HepG2 (cell line): ENCODE results near the gene OPTN. TPM values are rescaled to one million over a fixed set of nuclear protein-coding genes. Genes with fewer than 3 reads are reported as not detected.

ENCODE experiments used
- ATAD3A ChIP-seq: sonication (generic); formaldehyde crosslinking; IDR thresholded peaks from 2 replicates; pipeline ENCODE4 v1.4.0; 2020; ENCODE audit warnings: missing genetic modification reagents
- DMTF1 ChIP-seq: sonication (generic); formaldehyde crosslinking; IDR thresholded peaks from 2 replicates; pipeline ENCODE4 v1.4.0; 2020; ENCODE audit warnings: mild to moderate bottlenecking, missing genetic modification reagents
- ETV5 ChIP-seq: IDR thresholded peaks from 2 replicates; pipeline ENCODE4 v1.6.1; 2018; ENCODE audit warnings: missing biosample characterization, missing genetic modification reagents, inconsistent platforms, borderline replicate concordance
- HMGXB4 ChIP-seq, 2 experiments: sonication (generic) in 1 of 2; formaldehyde crosslinking in 1 of 2; IDR thresholded peaks; 2 replicates each; pipeline versions ENCODE4 v1.4.0 to v1.6.1; 2018 to 2020; ENCODE audit warnings: missing genetic modification reagents in 2 of 2, borderline replicate concordance in 1 of 2, low read depth in 1 of 2, mild to moderate bottlenecking in 1 of 2, missing biosample characterization in 1 of 2
- KDM5A ChIP-seq: fragments of 200-600 bp; sonication (generic); IDR thresholded peaks from 2 replicates; pipeline ENCODE4 v1.7.0; 2018; ENCODE audit warnings: antibody characterized with exemption, mild to moderate bottlenecking, low read length, borderline replicate concordance
- POLR2A ChIP-seq, 2 experiments: IDR thresholded peaks; 2 replicates each; pipeline ENCODE4 v1.6.1; 2011; ENCODE audit warnings: low read depth in 2 of 2, low read length in 2 of 2, mild to moderate bottlenecking in 1 of 2, moderate library complexity in 1 of 2; ENCODE audit not compliant: insufficient read depth in 1 of 2
- ZBTB40 ChIP-seq, 2 experiments: fragments of 450-650 bp in 1 of 2; sonication (generic) in 1 of 2; formaldehyde crosslinking in 1 of 2; IDR thresholded peaks; 2 replicates each; pipeline versions ENCODE4 v1.6.1 to v1.8.0; 2016 to 2022; ENCODE audit warnings: antibody characterized with exemption in 1 of 2, mild to moderate bottlenecking in 1 of 2, missing genetic modification reagents in 1 of 2
- ZFY ChIP-seq: sonication (generic); formaldehyde crosslinking; IDR thresholded peaks from 2 replicates; pipeline ENCODE4 v1.4.0; 2020; ENCODE audit warnings: missing genetic modification reagents
- ZMYM4 ChIP-seq: sonication (generic); formaldehyde crosslinking; IDR thresholded peaks from 2 replicates; pipeline ENCODE4 v1.8.1; 2023; ENCODE audit warnings: mild to moderate bottlenecking, missing genetic modification reagents
- ZNF512B ChIP-seq: sonication (generic); formaldehyde crosslinking; IDR thresholded peaks from 2 replicates; pipeline ENCODE4 v1.5.1; 2020; ENCODE audit warnings: missing genetic modification reagents, mild to moderate bottlenecking, borderline replicate concordance
- polyA plus RNA-seq, 8 experiments: library from polyadenylated mRNA; depleted of rRNA in 3 of 8; stranded (reverse) in 7 of 8; unstranded in 1 of 8; fragments of >200 nt; fragmentation: Illumina TruSeq in 4 of 8; extraction: Trizol in 4 of 8; gene quantifications; 2 replicates each; pipeline versions ENCODE4 v1.2.1 to v1.2.3, GENCODE V29; 2011 to 2016; ENCODE audit warnings: low read depth in 4 of 8, missing spikeins in 1 of 8, mixed read lengths in 1 of 8; ENCODE audit not compliant: insufficient read depth in 1 of 8
- total RNA-seq, 5 experiments: library from RNA; depleted of rRNA; stranded (reverse); fragments of >200 nt; fragmentation: Illumina TruSeq; extraction: Trizol; gene quantifications; 2 replicates each; pipeline ENCODE4 v1.2.3, GENCODE V29; 2016; ENCODE audit warnings: low read depth in 1 of 5

OPTN gene
- total and polyA plus RNA-seq, 2 of the 13 experiments (the other 11 are each of a cell fraction or from before 2014, with no cell fraction given): 13.4 to 46.6 TPM

GRCh38 chr10:13099666-13100348, at the start of gene OPTN (continued):
- TF ChIP-seq ZBTB40 (IDR thresholded peaks at IDR 0.05): no peak
- no peak for TF ChIP-seq ZBTB40 (CRISPR knock-in tag; IDR thresholded peaks at IDR 0.05)
- TF ChIP-seq ETV5: 0 out of 2 replicates have a peak, but pooled peaks have one; percentile 4
- peak; percentile 19; the same call in 1 of the 2 replicates for TF ChIP-seq ZMYM4
- TF ChIP-seq ATAD3A (CRISPR knock-in tag): no peak
- TF ChIP-seq DMTF1 (CRISPR knock-in tag): no peak
- TF ChIP-seq KDM5A: peak; percentile 79; the same call in 1 of the 2 replicates
- no peak; the same call in 1 of the 2 replicates for TF ChIP-seq ZNF512B (CRISPR knock-in tag)
- TF ChIP-seq ZFY (CRISPR knock-in tag): peak; percentile 41; the same call in 1 of the 2 replicates
- peak in 1 of 2 experiments; percentile 61; a peak in 2 of 4 replicates for TF ChIP-seq HMGXB4 (CRISPR knock-in tag; IDR thresholded peaks at IDR 0.05; ENCODE audit: borderline replicate concordance in 1 of 2, low read depth in 1 of 2)
- 0 out of 4 replicates have a peak, but pooled peaks of 1 of the 2 experiments have one; percentile 33 for TF ChIP-seq POLR2A (IDR thresholded peaks at IDR 0.05; ENCODE audit: insufficient read depth in 1 of 2, low read depth in 2 of 2, low read length in 2 of 2)
